HepG2 (cell line): ENCODE measurements around the gene TMEM217. TPM values are rescaled to one million over a fixed set of nuclear protein-coding genes. Genes with fewer than 3 reads are reported as not detected.
A peak's percentile ranks its signal among the peaks of the same experiment; 100 is the strongest.

Experiments
- FOXK1 ChIP-seq: sonication (generic); formaldehyde crosslinking; IDR thresholded peaks from 2 replicates; pipeline ENCODE4 v1.4.0; 2020; ENCODE audit warnings: low read depth, missing genetic modification reagents, borderline replicate concordance
- FOXO1 ChIP-seq: sonication (generic); formaldehyde crosslinking; IDR thresholded peaks from 2 replicates; pipeline ENCODE4 v1.4.0; 2020; ENCODE audit warnings: missing genetic modification reagents
- GTF2F1 ChIP-seq: fragments of 150-350 bp; IDR thresholded peaks from 2 replicates; pipeline ENCODE4 v1.6.1; 2014; ENCODE audit warnings: low read length
- KAT7 ChIP-seq: IDR thresholded peaks from 2 replicates; pipeline ENCODE4 v1.6.1; 2018; ENCODE audit warnings: borderline replicate concordance, missing compliant biosample characterization
- MAZ ChIP-seq, 2 experiments: sonication (generic) in 1 of 2; formaldehyde crosslinking in 1 of 2; IDR thresholded peaks; 2 replicates each; pipeline versions ENCODE4 v1.5.0 to v1.6.1; 2012 to 2020; ENCODE audit warnings: low read depth in 2 of 2, mild to moderate bottlenecking in 2 of 2, borderline replicate concordance in 1 of 2, improper control_type of control experiment in 1 of 2, low read length in 1 of 2, missing genetic modification reagents in 1 of 2, moderate library complexity in 1 of 2
- NCOA2 ChIP-seq: sonication (generic); formaldehyde crosslinking; IDR thresholded peaks from 2 replicates; pipeline ENCODE4 v1.8.0; 2022; ENCODE audit warnings: inconsistent platforms
- RARA ChIP-seq: IDR thresholded peaks from 2 replicates; pipeline ENCODE4 v1.6.1; 2016; ENCODE audit warnings: missing genetic modification reagents, missing compliant biosample characterization
- RCOR2 ChIP-seq: IDR thresholded peaks from 2 replicates; pipeline ENCODE4 v1.6.1; 2016; ENCODE audit warnings: missing biosample characterization, missing genetic modification reagents
- RXRA ChIP-seq: sonication (generic); formaldehyde crosslinking; IDR thresholded peaks from 2 replicates; pipeline ENCODE4 v1.5.1; 2020; ENCODE audit warnings: missing genetic modification reagents
- SMARCC2 ChIP-seq: fragments of 450-650 bp; IDR thresholded peaks from 2 replicates; pipeline ENCODE4 v1.6.1; 2017; ENCODE audit warnings: antibody characterized with exemption, mild to moderate bottlenecking
- TCF12 ChIP-seq, 2 experiments: fragments of 450-650 bp in 1 of 2; sonication (generic) in 1 of 2; formaldehyde crosslinking in 1 of 2; IDR thresholded peaks; 2 replicates each; pipeline versions ENCODE4 v1.6.1 to v1.8.0; 2017 to 2022; ENCODE audit warnings: antibody characterized with exemption in 1 of 2, mild to moderate bottlenecking in 1 of 2, missing genetic modification reagents in 1 of 2, moderate library complexity in 1 of 2
- ZBTB40 ChIP-seq, 2 experiments: fragments of 450-650 bp in 1 of 2; sonication (generic) in 1 of 2; formaldehyde crosslinking in 1 of 2; IDR thresholded peaks; 2 replicates each; pipeline versions ENCODE4 v1.6.1 to v1.8.0; 2016 to 2022; ENCODE audit warnings: antibody characterized with exemption in 1 of 2, mild to moderate bottlenecking in 1 of 2, missing genetic modification reagents in 1 of 2
- ZFP37 ChIP-seq: sonication (generic); formaldehyde crosslinking; IDR thresholded peaks from 2 replicates; pipeline ENCODE4 v1.4.0; 2020; ENCODE audit warnings: missing genetic modification reagents, borderline replicate concordance
- ZNF121 ChIP-seq: sonication (generic); formaldehyde crosslinking; IDR thresholded peaks from 2 replicates; pipeline ENCODE4 v1.5.0; 2020; ENCODE audit warnings: mild to moderate bottlenecking, missing genetic modification reagents
- ZNF232 ChIP-seq: sonication (generic); formaldehyde crosslinking; IDR thresholded peaks from 2 replicates; pipeline ENCODE4 v1.4.0; 2020; ENCODE audit warnings: missing genetic modification reagents, borderline replicate concordance
- ZNF550 ChIP-seq: sonication (generic); formaldehyde crosslinking; IDR thresholded peaks from 2 replicates; pipeline ENCODE4 v1.4.0; 2020; ENCODE audit warnings: mild to moderate bottlenecking, missing genetic modification reagents, borderline replicate concordance
- ZNF577 ChIP-seq: sonication (generic); formaldehyde crosslinking; IDR thresholded peaks from 2 replicates; pipeline ENCODE4 v1.4.0; 2020; ENCODE audit warnings: mild to moderate bottlenecking, low read depth, missing genetic modification reagents, borderline replicate concordance
- polyA plus RNA-seq, 8 experiments: library from polyadenylated mRNA; depleted of rRNA in 3 of 8; stranded (reverse) in 7 of 8; unstranded in 1 of 8; fragments of >200 nt; fragmentation: Illumina TruSeq in 4 of 8; extraction: Trizol in 4 of 8; gene quantifications; 2 replicates each; pipeline versions ENCODE4 v1.2.1 to v1.2.3, GENCODE V29; 2011 to 2016; ENCODE audit warnings: low read depth in 4 of 8, missing spikeins in 1 of 8, mixed read lengths in 1 of 8; ENCODE audit not compliant: insufficient read depth in 1 of 8
- total RNA-seq, 5 experiments: library from RNA; depleted of rRNA; stranded (reverse); fragments of >200 nt; fragmentation: Illumina TruSeq; extraction: Trizol; gene quantifications; 2 replicates each; pipeline ENCODE4 v1.2.3, GENCODE V29; 2016; ENCODE audit warnings: low read depth in 1 of 5
- TF ChIP-seq, protein P1 (sequence below): IDR thresholded peaks from 2 replicates; pipeline ENCODE4 v1.6.1; 2016; ENCODE audit warnings: missing compliant biosample characterization, missing genetic modification reagents, borderline replicate concordance

Gene TMEM217
- total and polyA plus RNA-seq, 2 of the 13 experiments (the other 11 are each of a cell fraction or from before 2014, with no cell fraction given): 2.3 to 3.4 TPM

DNA sequence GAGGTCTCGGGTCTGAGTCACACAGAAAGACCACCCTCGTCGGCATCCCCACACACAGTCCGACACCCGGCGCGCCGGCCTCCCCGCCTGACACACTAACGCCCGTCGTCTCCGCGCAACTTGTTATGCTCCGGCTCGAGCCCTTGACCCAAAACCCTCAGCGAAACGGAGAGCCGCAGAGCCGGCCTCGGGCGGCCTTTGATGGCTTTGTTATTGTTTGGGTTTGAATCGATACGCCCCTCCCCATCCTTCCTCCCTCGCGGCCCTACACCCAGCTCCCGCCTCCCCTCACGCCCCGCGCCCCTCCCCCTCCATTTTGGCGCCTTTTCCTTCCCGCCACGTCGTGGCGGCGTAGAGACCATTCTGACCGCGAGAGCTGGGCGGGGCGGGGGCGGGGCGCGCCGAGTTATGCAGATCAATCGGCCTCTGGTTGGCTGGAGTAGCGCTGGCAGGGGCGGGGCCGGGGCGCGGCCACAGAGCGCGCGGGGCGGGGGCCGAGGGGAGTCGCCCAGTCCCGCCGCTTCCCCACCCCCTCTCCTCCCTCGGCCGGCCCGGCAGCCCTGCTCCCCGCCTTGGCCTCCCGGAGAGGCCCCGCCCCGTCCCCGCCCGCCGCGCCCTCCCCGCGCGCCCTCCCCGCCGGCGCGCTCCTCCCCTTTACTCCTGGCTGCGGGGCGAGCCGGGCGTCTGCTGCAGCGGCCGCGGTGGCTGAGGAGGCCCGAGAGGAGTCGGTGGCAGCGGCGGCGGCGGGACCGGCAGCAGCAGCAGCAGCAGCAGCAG lies 88.3 kb downstream of the TMEM217 start, which contains the start of gene PIM1 (continued):
- peak; percentile 97 for TF ChIP-seq FOXO1 (CRISPR knock-in tag)
- 0 out of 2 replicates have a peak, but pooled peaks have one; percentile 39 for TF ChIP-seq RCOR2
- TF ChIP-seq MAZ (IDR thresholded peaks at IDR 0.05; ENCODE audit: borderline replicate concordance, low read depth, low read length): peak; percentile 94
- peak; percentile 91 for TF ChIP-seq MAZ (CRISPR knock-in tag; IDR thresholded peaks at IDR 0.05; ENCODE audit: low read depth)
- peak; percentile 99 for TF ChIP-seq FOXK1 (CRISPR knock-in tag)
- peak; percentile 95 for TF ChIP-seq NCOA2 (CRISPR knock-in tag)
- peak; percentile 97 for TF ChIP-seq RARA (CRISPR knock-in tag)
- TF ChIP-seq SMARCC2: no peak
- TF ChIP-seq ZNF550 (CRISPR knock-in tag): no peak
- TF ChIP-seq ZNF232 (CRISPR knock-in tag): peak; percentile 84; the same call in 1 of the 2 replicates
- no peak for TF ChIP-seq ZBTB40 (IDR thresholded peaks at IDR 0.05)
- peak; percentile 59 for TF ChIP-seq ZBTB40 (CRISPR knock-in tag; IDR thresholded peaks at IDR 0.05)
- peak; percentile 31; the same call in 1 of the 2 replicates for TF ChIP-seq KAT7
- TF ChIP-seq, protein P1, sequence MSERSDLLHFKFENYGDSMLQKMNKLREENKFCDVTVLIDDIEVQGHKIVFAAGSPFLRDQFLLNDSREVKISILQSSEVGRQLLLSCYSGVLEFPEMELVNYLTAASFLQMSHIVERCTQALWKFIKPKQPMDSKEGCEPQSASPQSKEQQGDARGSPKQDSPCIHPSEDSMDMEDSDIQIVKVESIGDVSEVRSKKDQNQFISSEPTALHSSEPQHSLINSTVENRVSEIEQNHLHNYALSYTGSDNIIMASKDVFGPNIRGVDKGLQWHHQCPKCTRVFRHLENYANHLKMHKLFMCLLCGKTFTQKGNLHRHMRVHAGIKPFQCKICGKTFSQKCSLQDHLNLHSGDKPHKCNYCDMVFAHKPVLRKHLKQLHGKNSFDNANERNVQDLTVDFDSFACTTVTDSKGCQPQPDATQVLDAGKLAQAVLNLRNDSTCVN (CRISPR knock-in tag): 0 out of 2 replicates have a peak, but pooled peaks have one; percentile 19
- 0 out of 2 replicates have a peak, but pooled peaks have one; percentile 11 for TF ChIP-seq ZNF577
- TF ChIP-seq GTF2F1: no peak
- no peak for TF ChIP-seq TCF12 (IDR thresholded peaks at IDR 0.05)
- peak; percentile 81; the same call in 1 of the 2 replicates for TF ChIP-seq TCF12 (CRISPR knock-in tag; IDR thresholded peaks at IDR 0.05)
- TF ChIP-seq ZFP37 (CRISPR knock-in tag): peak; percentile 84; the same call in 1 of the 2 replicates
- TF ChIP-seq ZNF121 (CRISPR knock-in tag): no peak
- TF ChIP-seq RXRA: peak; percentile 98
